Fibroblast of upper back skin (primary cell): Measurements from ENCODE around the gene MPPED2.

Experiments used
- DNase-seq: peaks from one replicate; pipeline ENCODE4 v3.0.0-alpha.2; 2013

Gene MPPED2

GRCh38 chr11:30586251-30587144 is at the start of gene MPPED2:
Gene MPPED2, minus strand, starts transcription at chr11:30586353. Its CDS starts 5,980 bp downstream, at chr11:30580373.
- no peak for DNase-seq

- peak; percentile 10 for DNase-seq
These were observed 49.3 kb upstream of the MPPED2 start for GRCh38 chr11:30635401-30635989.

GRCh38 chr11:30631148-30631547 is 45.0 kb upstream of the MPPED2 start:
- no peak for DNase-seq

- no peak for DNase-seq
These were observed 33.6 kb upstream of the MPPED2 start for GRCh38 chr11:30619767-30620166.

GRCh38 chr11:30617762-30618161 is 31.6 kb upstream of the MPPED2 start:
- no peak for DNase-seq

- DNase-seq = no peak
These were observed 24.5 kb upstream of the MPPED2 start for GRCh38 chr11:30610628-30611027.

- no peak for DNase-seq
These were observed 22.4 kb upstream of the MPPED2 start for GRCh38 chr11:30608534-30608933.

GRCh38 chr11:30605036-30605605 is 19.0 kb upstream of the MPPED2 start:
- DNase-seq = no peak

GRCh38 chr11:30603357-30603756 is 17.2 kb upstream of the MPPED2 start:
- DNase-seq = no peak

GRCh38 chr11:30596832-30597231 is 10.7 kb upstream of the MPPED2 start:
- DNase-seq = no peak

GRCh38 chr11:30595934-30596333 is 9.8 kb upstream of the MPPED2 start:
- no peak for DNase-seq

- DNase-seq = no peak
These were observed 8.7 kb upstream of the MPPED2 start for GRCh38 chr11:30594646-30595411.

- no peak for DNase-seq
These were observed 1.2 kb upstream of the MPPED2 start for GRCh38 chr11:30587269-30587812.

- DNase-seq = no peak
These were observed 282 bp downstream of the MPPED2 start for GRCh38 chr11:30585892-30586250.

GRCh38 chr11:30585125-30585891 is 845 bp downstream of the MPPED2 start:
- DNase-seq = no peak

- no peak for DNase-seq
These were observed 2.5 kb downstream of the MPPED2 start for GRCh38 chr11:30583476-30584280.

- no peak for DNase-seq
These were observed 3.4 kb downstream of the MPPED2 start for GRCh38 chr11:30582726-30583125.

GRCh38 chr11:30581675-30582074 is 4.5 kb downstream of the MPPED2 start:
- DNase-seq = no peak

GRCh38 chr11:30580573-30580972 is 5.6 kb downstream of the MPPED2 start:
- no peak for DNase-seq

GRCh38 chr11:30579415-30580175 is 6.6 kb downstream of the MPPED2 start:
- DNase-seq = no peak

- DNase-seq = no peak
These were observed 7.7 kb downstream of the MPPED2 start for GRCh38 chr11:30578406-30578805.
